GM18499 (cell line): Measurements from ENCODE around the gene CTSS.
"Not testable (repeated sequence)": the region's sequence is repeated elsewhere in the genome, so short reads cannot be mapped to it uniquely, and the experiment has no call there.

Experiments
- ATAC-seq: cut with Tn5 transposase; IDR thresholded peaks from one replicate; pipeline ENCODE4 v1.9.1; 2021; ENCODE audit warnings: moderate number of reproducible peaks; ENCODE audit not compliant: insufficient read depth, unreplicated experiment

Gene CTSS

GRCh38 chr1:150765296-150765976, at the start of gene CTSS:
Gene CTSS, minus strand, starts transcription at chr1:150765778. Its CDS starts 1,015 bp downstream, at chr1:150764763.
- peak; percentile 68 for ATAC-seq

- ATAC-seq = no peak
Observed at GRCh38 chr1:150813028-150813707, 47.6 kb upstream of the CTSS start.

GRCh38 chr1:150810958-150811659, 45.5 kb upstream of the CTSS start:
- ATAC-seq = no peak

GRCh38 chr1:150809651-150810050, 44.1 kb upstream of the CTSS start:
- no peak for ATAC-seq

- ATAC-seq = no peak
Observed at GRCh38 chr1:150808846-150809245, 43.3 kb upstream of the CTSS start.

- no peak for ATAC-seq
Observed at GRCh38 chr1:150808121-150808520, 42.5 kb upstream of the CTSS start, which contains the start of gene CTSK. Gene CTSK, minus strand, starts transcription at chr1:150808260. Its CDS starts 1,455 bp downstream, at chr1:150806805.

- no peak for ATAC-seq
Observed at GRCh38 chr1:150807249-150808023, 41.9 kb upstream of the CTSS start.

GRCh38 chr1:150805899-150806298, 40.3 kb upstream of the CTSS start:
- no peak for ATAC-seq

GRCh38 chr1:150804671-150805070, 39.1 kb upstream of the CTSS start:
- ATAC-seq = no peak

GRCh38 chr1:150799089-150799488, 33.5 kb upstream of the CTSS start:
- no peak for ATAC-seq

GRCh38 chr1:150798525-150798924, 32.9 kb upstream of the CTSS start:
- no peak for ATAC-seq

GRCh38 chr1:150796374-150796773, 30.8 kb upstream of the CTSS start:
- no peak for ATAC-seq

- not testable (repeated sequence) for ATAC-seq
Observed at GRCh38 chr1:150793778-150794177, 28.2 kb upstream of the CTSS start.

- ATAC-seq = no peak
Observed at GRCh38 chr1:150793221-150793620, 27.6 kb upstream of the CTSS start.

GRCh38 chr1:150791585-150791984, 26.0 kb upstream of the CTSS start:
- no peak for ATAC-seq

- no peak for ATAC-seq
Observed at GRCh38 chr1:150789396-150789795, 23.8 kb upstream of the CTSS start.

GRCh38 chr1:150788946-150789345, 23.4 kb upstream of the CTSS start:
- ATAC-seq = no peak

- ATAC-seq = no peak
Observed at GRCh38 chr1:150787455-150787854, 21.9 kb upstream of the CTSS start.

- ATAC-seq = no peak
Observed at GRCh38 chr1:150780510-150780909, 14.9 kb upstream of the CTSS start.

- no peak for ATAC-seq
Observed at GRCh38 chr1:150778409-150778808, 12.8 kb upstream of the CTSS start.
